K562 (cell line): Measurements from ENCODE around the gene RPL34. TPM values are rescaled to one million over a fixed set of nuclear protein-coding genes. Genes with fewer than 3 reads are reported as not detected.

Source experiments
- CBX2 ChIP-seq: fragments of 200-600 bp; sonication (generic); IDR thresholded peaks from one replicate; pipeline ENCODE4 v1.6.1; 2012; ENCODE audit warnings: mild to moderate bottlenecking, low read length, inconsistent platforms; ENCODE audit not compliant: insufficient read depth, poor library complexity, severe bottlenecking
- MEF2A ChIP-seq: IDR thresholded peaks from 2 replicates; pipeline ENCODE4 v1.6.1; 2011; ENCODE audit warnings: low read depth, mild to moderate bottlenecking, low read length, moderate library complexity; ENCODE audit not compliant: control insufficient read depth
- MIER1 ChIP-seq: fragments of 450-650 bp; IDR thresholded peaks from 2 replicates; pipeline ENCODE4 v1.6.1; 2016; ENCODE audit warnings: antibody characterized with exemption, mild to moderate bottlenecking, low read depth
- MTA2 ChIP-seq: fragments of 450-650 bp; IDR thresholded peaks from 2 replicates; pipeline ENCODE4 v1.6.1; 2016; ENCODE audit warnings: low read depth
- NELFE ChIP-seq: IDR thresholded peaks from 2 replicates; pipeline ENCODE4 v1.6.1; 2011; ENCODE audit warnings: mild to moderate bottlenecking; ENCODE audit not compliant: insufficient read depth, insufficient read length
- PPARD ChIP-seq: fragments of 250-450 bp; sonication (Bioruptor Pico); IDR thresholded peaks from 2 replicates; pipeline ENCODE4 v1.8.0; 2022; ENCODE audit warnings: inconsistent platforms, mild to moderate bottlenecking, moderate library complexity
- RBM17 ChIP-seq: fragments of 200-400 bp; formaldehyde crosslinking; IDR thresholded peaks from 2 replicates; pipeline ENCODE4 v1.6.1; 2017; ENCODE audit warnings: low read depth, mild to moderate bottlenecking, low read length, borderline replicate concordance
- SRF ChIP-seq, 2 experiments: fragments of 250-450, 450-650 bp in 1 of 2; sonication (Bioruptor Pico) in 1 of 2; sonication (generic) in 1 of 2; formaldehyde crosslinking; IDR thresholded peaks; 2 replicates each; pipeline versions ENCODE4 v1.5.0 to v1.5.1; 2020 to 2022; ENCODE audit warnings: mild to moderate bottlenecking in 1 of 2, missing genetic modification reagents in 1 of 2
- ZNF124 ChIP-seq: sonication (generic); formaldehyde crosslinking; IDR thresholded peaks from 2 replicates; pipeline ENCODE4 v1.8.1; 2022; ENCODE audit warnings: missing genetic modification reagents
- ZNF507 ChIP-seq: conservative IDR thresholded peaks from 2 replicates; pipeline ENCODE4 v1.6.1; 2017; ENCODE audit warnings: missing genetic modification characterization, missing compliant biosample characterization
- ZSCAN29 ChIP-seq: fragments of 450-650 bp; IDR thresholded peaks from 2 replicates; pipeline ENCODE4 v1.6.1; 2017
- polyA plus RNA-seq, 8 experiments: library from polyadenylated mRNA; depleted of rRNA in 4 of 8; stranded (reverse) in 5 of 8; unstranded in 3 of 8; fragments of >200 nt; fragmentation: Nextera tagmentation in 2 of 8; fragmentation: Illumina TruSeq in 1 of 8; extraction: Ambion mirVana in 2 of 8; extraction: Trizol in 1 of 8; gene quantifications; 2 replicates each; pipeline versions ENCODE4 v1.2.1 to v1.2.3, GENCODE V29; 2011 to 2014; ENCODE audit warnings: inconsistent platforms in 1 of 8, missing spikeins in 1 of 8
- total RNA-seq, 7 experiments: library from RNA; depleted of rRNA in 6 of 7; stranded (reverse); fragments of >200 nt in 6 of 7; fragmentation: Illumina TruSeq in 2 of 7; extraction: Trizol in 2 of 7; gene quantifications; 2 replicates each; pipeline versions ENCODE4 v1.2.1 to v1.2.3, GENCODE V29; 2011 to 2021; ENCODE audit warnings: low replicate concordance in 1 of 7
- TF ChIP-seq, protein P1 (sequence below): sonication (generic); formaldehyde crosslinking; IDR thresholded peaks from 2 replicates; pipeline ENCODE4 v1.8.0; 2023; ENCODE audit warnings: mild to moderate bottlenecking, missing genetic modification reagents
- TF ChIP-seq, protein P2 (sequence below): sonication (generic); formaldehyde crosslinking; IDR thresholded peaks from 2 replicates; pipeline ENCODE4 v1.8.0; 2022; ENCODE audit warnings: mild to moderate bottlenecking, missing genetic modification reagents
- TF ChIP-seq, protein P3 (sequence below): fragments of 450-650 bp; IDR thresholded peaks from 2 replicates; pipeline ENCODE4 v1.7.1; 2018; ENCODE audit warnings: mild to moderate bottlenecking, low read depth; ENCODE audit not compliant: partially characterized antibody

Gene RPL34
- total and polyA plus RNA-seq, 9 of the 15 experiments (the other 6 are each of a cell fraction or from before 2014, with no cell fraction given) = 1,612 to 4,502 (median 2,593) TPM

DNA sequence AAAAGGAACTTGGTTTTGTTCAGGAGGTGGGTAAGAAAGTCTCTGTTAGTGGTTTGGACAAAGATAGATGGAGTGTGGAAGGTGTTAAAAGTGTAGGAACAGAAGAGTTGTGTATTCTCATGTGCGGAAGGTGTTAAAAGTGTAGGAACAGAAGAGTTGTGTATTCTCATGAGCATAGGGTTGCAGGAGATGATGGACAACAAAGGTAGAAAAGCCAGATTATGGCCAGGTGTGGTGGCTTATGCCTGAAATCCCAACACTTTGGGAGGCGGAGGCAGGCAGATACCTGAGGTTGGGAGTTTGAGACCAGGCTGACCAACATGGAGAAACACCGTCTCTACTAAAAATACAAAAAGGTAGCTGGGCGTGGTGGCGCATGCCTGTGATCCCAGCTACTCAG lies 2.5 kb downstream of the RPL34 start (continued):
- no peak for TF ChIP-seq SRF (CRISPR knock-in tag; IDR thresholded peaks at IDR 0.05)
- TF ChIP-seq, protein P1, sequence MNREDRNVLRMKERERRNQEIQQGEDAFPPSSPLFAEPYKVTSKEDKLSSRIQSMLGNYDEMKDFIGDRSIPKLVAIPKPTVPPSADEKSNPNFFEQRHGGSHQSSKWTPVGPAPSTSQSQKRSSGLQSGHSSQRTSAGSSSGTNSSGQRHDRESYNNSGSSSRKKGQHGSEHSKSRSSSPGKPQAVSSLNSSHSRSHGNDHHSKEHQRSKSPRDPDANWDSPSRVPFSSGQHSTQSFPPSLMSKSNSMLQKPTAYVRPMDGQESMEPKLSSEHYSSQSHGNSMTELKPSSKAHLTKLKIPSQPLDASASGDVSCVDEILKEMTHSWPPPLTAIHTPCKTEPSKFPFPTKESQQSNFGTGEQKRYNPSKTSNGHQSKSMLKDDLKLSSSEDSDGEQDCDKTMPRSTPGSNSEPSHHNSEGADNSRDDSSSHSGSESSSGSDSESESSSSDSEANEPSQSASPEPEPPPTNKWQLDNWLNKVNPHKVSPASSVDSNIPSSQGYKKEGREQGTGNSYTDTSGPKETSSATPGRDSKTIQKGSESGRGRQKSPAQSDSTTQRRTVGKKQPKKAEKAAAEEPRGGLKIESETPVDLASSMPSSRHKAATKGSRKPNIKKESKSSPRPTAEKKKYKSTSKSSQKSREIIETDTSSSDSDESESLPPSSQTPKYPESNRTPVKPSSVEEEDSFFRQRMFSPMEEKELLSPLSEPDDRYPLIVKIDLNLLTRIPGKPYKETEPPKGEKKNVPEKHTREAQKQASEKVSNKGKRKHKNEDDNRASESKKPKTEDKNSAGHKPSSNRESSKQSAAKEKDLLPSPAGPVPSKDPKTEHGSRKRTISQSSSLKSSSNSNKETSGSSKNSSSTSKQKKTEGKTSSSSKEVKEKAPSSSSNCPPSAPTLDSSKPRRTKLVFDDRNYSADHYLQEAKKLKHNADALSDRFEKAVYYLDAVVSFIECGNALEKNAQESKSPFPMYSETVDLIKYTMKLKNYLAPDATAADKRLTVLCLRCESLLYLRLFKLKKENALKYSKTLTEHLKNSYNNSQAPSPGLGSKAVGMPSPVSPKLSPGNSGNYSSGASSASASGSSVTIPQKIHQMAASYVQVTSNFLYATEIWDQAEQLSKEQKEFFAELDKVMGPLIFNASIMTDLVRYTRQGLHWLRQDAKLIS = no peak
- TF ChIP-seq, protein P2, sequence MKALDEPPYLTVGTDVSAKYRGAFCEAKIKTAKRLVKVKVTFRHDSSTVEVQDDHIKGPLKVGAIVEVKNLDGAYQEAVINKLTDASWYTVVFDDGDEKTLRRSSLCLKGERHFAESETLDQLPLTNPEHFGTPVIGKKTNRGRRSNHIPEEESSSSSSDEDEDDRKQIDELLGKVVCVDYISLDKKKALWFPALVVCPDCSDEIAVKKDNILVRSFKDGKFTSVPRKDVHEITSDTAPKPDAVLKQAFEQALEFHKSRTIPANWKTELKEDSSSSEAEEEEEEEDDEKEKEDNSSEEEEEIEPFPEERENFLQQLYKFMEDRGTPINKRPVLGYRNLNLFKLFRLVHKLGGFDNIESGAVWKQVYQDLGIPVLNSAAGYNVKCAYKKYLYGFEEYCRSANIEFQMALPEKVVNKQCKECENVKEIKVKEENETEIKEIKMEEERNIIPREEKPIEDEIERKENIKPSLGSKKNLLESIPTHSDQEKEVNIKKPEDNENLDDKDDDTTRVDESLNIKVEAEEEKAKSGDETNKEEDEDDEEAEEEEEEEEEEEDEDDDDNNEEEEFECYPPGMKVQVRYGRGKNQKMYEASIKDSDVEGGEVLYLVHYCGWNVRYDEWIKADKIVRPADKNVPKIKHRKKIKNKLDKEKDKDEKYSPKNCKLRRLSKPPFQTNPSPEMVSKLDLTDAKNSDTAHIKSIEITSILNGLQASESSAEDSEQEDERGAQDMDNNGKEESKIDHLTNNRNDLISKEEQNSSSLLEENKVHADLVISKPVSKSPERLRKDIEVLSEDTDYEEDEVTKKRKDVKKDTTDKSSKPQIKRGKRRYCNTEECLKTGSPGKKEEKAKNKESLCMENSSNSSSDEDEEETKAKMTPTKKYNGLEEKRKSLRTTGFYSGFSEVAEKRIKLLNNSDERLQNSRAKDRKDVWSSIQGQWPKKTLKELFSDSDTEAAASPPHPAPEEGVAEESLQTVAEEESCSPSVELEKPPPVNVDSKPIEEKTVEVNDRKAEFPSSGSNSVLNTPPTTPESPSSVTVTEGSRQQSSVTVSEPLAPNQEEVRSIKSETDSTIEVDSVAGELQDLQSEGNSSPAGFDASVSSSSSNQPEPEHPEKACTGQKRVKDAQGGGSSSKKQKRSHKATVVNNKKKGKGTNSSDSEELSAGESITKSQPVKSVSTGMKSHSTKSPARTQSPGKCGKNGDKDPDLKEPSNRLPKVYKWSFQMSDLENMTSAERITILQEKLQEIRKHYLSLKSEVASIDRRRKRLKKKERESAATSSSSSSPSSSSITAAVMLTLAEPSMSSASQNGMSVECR (CRISPR knock-in tag) = no peak
- no peak for TF ChIP-seq CBX2
- no peak for TF ChIP-seq ZNF507 (tag)
- TF ChIP-seq MTA2 = no peak
- TF ChIP-seq, protein P3, sequence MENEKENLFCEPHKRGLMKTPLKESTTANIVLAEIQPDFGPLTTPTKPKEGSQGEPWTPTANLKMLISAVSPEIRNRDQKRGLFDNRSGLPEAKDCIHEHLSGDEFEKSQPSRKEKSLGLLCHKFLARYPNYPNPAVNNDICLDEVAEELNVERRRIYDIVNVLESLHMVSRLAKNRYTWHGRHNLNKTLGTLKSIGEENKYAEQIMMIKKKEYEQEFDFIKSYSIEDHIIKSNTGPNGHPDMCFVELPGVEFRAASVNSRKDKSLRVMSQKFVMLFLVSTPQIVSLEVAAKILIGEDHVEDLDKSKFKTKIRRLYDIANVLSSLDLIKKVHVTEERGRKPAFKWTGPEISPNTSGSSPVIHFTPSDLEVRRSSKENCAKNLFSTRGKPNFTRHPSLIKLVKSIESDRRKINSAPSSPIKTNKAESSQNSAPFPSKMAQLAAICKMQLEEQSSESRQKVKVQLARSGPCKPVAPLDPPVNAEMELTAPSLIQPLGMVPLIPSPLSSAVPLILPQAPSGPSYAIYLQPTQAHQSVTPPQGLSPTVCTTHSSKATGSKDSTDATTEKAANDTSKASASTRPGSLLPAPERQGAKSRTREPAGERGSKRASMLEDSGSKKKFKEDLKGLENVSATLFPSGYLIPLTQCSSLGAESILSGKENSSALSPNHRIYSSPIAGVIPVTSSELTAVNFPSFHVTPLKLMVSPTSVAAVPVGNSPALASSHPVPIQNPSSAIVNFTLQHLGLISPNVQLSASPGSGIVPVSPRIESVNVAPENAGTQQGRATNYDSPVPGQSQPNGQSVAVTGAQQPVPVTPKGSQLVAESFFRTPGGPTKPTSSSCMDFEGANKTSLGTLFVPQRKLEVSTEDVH = no peak
- no peak for TF ChIP-seq ZNF124 (CRISPR knock-in tag)
- no peak for TF ChIP-seq MIER1
- no peak for TF ChIP-seq ZSCAN29
- TF ChIP-seq RBM17 = no peak
- no peak for TF ChIP-seq PPARD (CRISPR knock-in tag)
- TF ChIP-seq NELFE = no peak
- no peak for TF ChIP-seq MEF2A
